OCI-LY7 (cell line): ENCODE measurements around the gene DIO1.
"Not testable (repeated sequence)": the region's sequence is repeated elsewhere in the genome, so short reads cannot be mapped to it uniquely, and the experiment has no call there.

Source experiments
- EZH2phosphoT487 ChIP-seq: fragments of 200-600 bp; sonication (generic); IDR thresholded peaks from 2 replicates; pipeline ENCODE4 v1.6.1; 2018; ENCODE audit warnings: low read depth, borderline replicate concordance, mild to moderate bottlenecking, mixed run types, antibody characterized with exemption, low read length, moderate library complexity, mixed read lengths
- TF ChIP-seq, protein P1 (sequence below): fragments of 200-600 bp; sonication (generic); conservative IDR thresholded peaks from 2 replicates; pipeline ENCODE4 v1.5.1; 2014; ENCODE audit warnings: mild to moderate bottlenecking, antibody characterized with exemption, low read length, moderate library complexity, mixed read lengths

GRCh38 chr1:53875150-53875549 is 18.8 kb upstream of the DIO1 start:
- TF ChIP-seq, protein P1, sequence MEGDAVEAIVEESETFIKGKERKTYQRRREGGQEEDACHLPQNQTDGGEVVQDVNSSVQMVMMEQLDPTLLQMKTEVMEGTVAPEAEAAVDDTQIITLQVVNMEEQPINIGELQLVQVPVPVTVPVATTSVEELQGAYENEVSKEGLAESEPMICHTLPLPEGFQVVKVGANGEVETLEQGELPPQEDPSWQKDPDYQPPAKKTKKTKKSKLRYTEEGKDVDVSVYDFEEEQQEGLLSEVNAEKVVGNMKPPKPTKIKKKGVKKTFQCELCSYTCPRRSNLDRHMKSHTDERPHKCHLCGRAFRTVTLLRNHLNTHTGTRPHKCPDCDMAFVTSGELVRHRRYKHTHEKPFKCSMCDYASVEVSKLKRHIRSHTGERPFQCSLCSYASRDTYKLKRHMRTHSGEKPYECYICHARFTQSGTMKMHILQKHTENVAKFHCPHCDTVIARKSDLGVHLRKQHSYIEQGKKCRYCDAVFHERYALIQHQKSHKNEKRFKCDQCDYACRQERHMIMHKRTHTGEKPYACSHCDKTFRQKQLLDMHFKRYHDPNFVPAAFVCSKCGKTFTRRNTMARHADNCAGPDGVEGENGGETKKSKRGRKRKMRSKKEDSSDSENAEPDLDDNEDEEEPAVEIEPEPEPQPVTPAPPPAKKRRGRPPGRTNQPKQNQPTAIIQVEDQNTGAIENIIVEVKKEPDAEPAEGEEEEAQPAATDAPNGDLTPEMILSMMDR = not testable (repeated sequence)
- not testable (repeated sequence) for TF ChIP-seq EZH2phosphoT487
